ENCODE measurements around the gene LCE6A.
A peak's percentile ranks its signal among the peaks of the same experiment; 100 is the strongest.

The LCE6A gene

GRCh38 chr1:152860129-152860528 lies 17.5 kb downstream of the LCE6A start:
- H3K27ac Mint-ChIP-seq = no peak overlapping the region
- no peaks in the 10 kb centered on the region for H3K36me3 Mint-ChIP-seq (ENCODE audit: low read depth)
- no peak overlapping the region for H3K4me3 Mint-ChIP-seq
- H3K4me1 Mint-ChIP-seq (ENCODE audit: low read depth) = no peaks in the 10 kb centered on the region
- H3K9me3 Mint-ChIP-seq = no peaks in the 10 kb centered on the region
- H3K27me3 Mint-ChIP-seq (ENCODE audit: low read depth) = no peaks in the 10 kb centered on the region
- no peak for DNase-seq (ENCODE audit: low spot score)

GRCh38 chr1:152861374-152861773 lies 18.7 kb downstream of the LCE6A start:
- no peaks in the 10 kb centered on the region for H3K36me3 Mint-ChIP-seq (ENCODE audit: low read depth)
- H3K4me1 Mint-ChIP-seq (ENCODE audit: low read depth) = no peaks in the 10 kb centered on the region
- H3K27ac Mint-ChIP-seq = no peak overlapping the region
- no peaks in the 10 kb centered on the region for H3K9me3 Mint-ChIP-seq
- no peak overlapping the region for H3K4me3 Mint-ChIP-seq
- no peak for DNase-seq (ENCODE audit: low spot score)
- no peaks in the 10 kb centered on the region for H3K27me3 Mint-ChIP-seq (ENCODE audit: low read depth)

GRCh38 chr1:152864443-152864842 lies 21.8 kb downstream of the LCE6A start:
- Mint-ChIP-seq H3K9me3 (no peaks in the 10 kb centered on the region), H3K4me1 (ENCODE audit: low read depth) (no peaks in the 10 kb centered on the region), H3K27me3 (ENCODE audit: low read depth) (no peaks in the 10 kb centered on the region), H3K36me3 (ENCODE audit: low read depth) (no peaks in the 10 kb centered on the region), H3K4me3 (no peak overlapping the region), H3K27ac (no peak overlapping the region)
- no peak for DNase-seq (ENCODE audit: low spot score)

GRCh38 chr1:152866321-152866720 lies 23.7 kb downstream of the LCE6A start:
- Mint-ChIP-seq H3K9me3 (no peaks in the 10 kb centered on the region), H3K27ac (no peak overlapping the region)

GRCh38 chr1:152869808-152870419 lies 27.3 kb downstream of the LCE6A start:
- no peaks in the 10 kb centered on the region for H3K27me3 Mint-ChIP-seq (ENCODE audit: low read depth)
- no peaks in the 10 kb centered on the region for H3K9me3 Mint-ChIP-seq
- no peak overlapping the region for H3K4me3 Mint-ChIP-seq
- peak; percentile 39 for DNase-seq (ENCODE audit: low spot score)
- no peaks in the 10 kb centered on the region for H3K36me3 Mint-ChIP-seq (ENCODE audit: low read depth)
- no peak overlapping the region for H3K27ac Mint-ChIP-seq
- no peaks in the 10 kb centered on the region for H3K4me1 Mint-ChIP-seq (ENCODE audit: low read depth)

More at GRCh38 chr1:152866321-152866720, 23.7 kb downstream of the LCE6A start:
- Mint-ChIP-seq H3K4me3 (no peak overlapping the region), H3K27me3 (ENCODE audit: low read depth) (no peaks in the 10 kb centered on the region), H3K4me1 (ENCODE audit: low read depth) (no peaks in the 10 kb centered on the region), H3K36me3 (ENCODE audit: low read depth) (no peaks in the 10 kb centered on the region)
- DNase-seq (ENCODE audit: low spot score) = no peak

GRCh38 chr1:152870831-152871730 lies 28.4 kb downstream of the LCE6A start:
- H3K9me3 Mint-ChIP-seq = no peaks in the 10 kb centered on the region
- H3K27me3 Mint-ChIP-seq (ENCODE audit: low read depth) = peaks cover 2% of the 10 kb centered on the region
- no peak overlapping the region for H3K27ac Mint-ChIP-seq
- no peak for DNase-seq (ENCODE audit: low spot score)
- no peaks in the 10 kb centered on the region for H3K36me3 Mint-ChIP-seq (ENCODE audit: low read depth)
- H3K4me3 Mint-ChIP-seq = no peak overlapping the region
- no peaks in the 10 kb centered on the region for H3K4me1 Mint-ChIP-seq (ENCODE audit: low read depth)

- DNase-seq (ENCODE audit: low spot score) = no peak
- no peaks in the 10 kb centered on the region for H3K36me3 Mint-ChIP-seq (ENCODE audit: low read depth)
- H3K9me3 Mint-ChIP-seq = no peaks in the 10 kb centered on the region
- H3K27ac Mint-ChIP-seq = no peak overlapping the region
- no peak overlapping the region for H3K4me3 Mint-ChIP-seq
- peaks cover 2% of the 10 kb centered on the region for H3K27me3 Mint-ChIP-seq (ENCODE audit: low read depth)
- no peaks in the 10 kb centered on the region for H3K4me1 Mint-ChIP-seq (ENCODE audit: low read depth)
Observed at GRCh38 chr1:152871731-152872126, 29.1 kb downstream of the LCE6A start.

- Mint-ChIP-seq H3K4me3 (no peak overlapping the region), H3K4me1 (ENCODE audit: low read depth) (no peaks in the 10 kb centered on the region), H3K36me3 (ENCODE audit: low read depth) (no peaks in the 10 kb centered on the region), H3K9me3 (no peaks in the 10 kb centered on the region), H3K27ac (no peak overlapping the region), H3K27me3 (ENCODE audit: low read depth) (peaks cover 2% of the 10 kb centered on the region)
- DNase-seq (ENCODE audit: low spot score) = no peak
Observed at GRCh38 chr1:152873495-152873894, 30.8 kb downstream of the LCE6A start.

GRCh38 chr1:152876827-152877226 lies 34.2 kb downstream of the LCE6A start:
- H3K4me3 Mint-ChIP-seq = no peak overlapping the region

GRCh38 chr1:152878042-152878441 lies 35.4 kb downstream of the LCE6A start, which contains the start of gene SMCP:
Gene SMCP, plus strand, starts transcription at chr1:152878322. Its CDS starts 6,101 bp downstream, at chr1:152884423.
- H3K9me3 Mint-ChIP-seq = no peaks in the 10 kb centered on the region
- H3K27ac Mint-ChIP-seq = no peak within 1 kb of the TSS
- H3K36me3 Mint-ChIP-seq (ENCODE audit: low read depth) = no peaks in the 10 kb centered on the region
- no peak for DNase-seq (ENCODE audit: low spot score)
- no peak within 1 kb of the TSS for H3K4me3 Mint-ChIP-seq
- peaks cover 2% of the 10 kb centered on the region for H3K27me3 Mint-ChIP-seq (ENCODE audit: low read depth)
- H3K4me1 Mint-ChIP-seq (ENCODE audit: low read depth) = no peaks in the 10 kb centered on the region

More at GRCh38 chr1:152876827-152877226, 34.2 kb downstream of the LCE6A start:
- no peaks in the 10 kb centered on the region for H3K9me3 Mint-ChIP-seq
- DNase-seq (ENCODE audit: low spot score) = no peak
- H3K27ac Mint-ChIP-seq = no peak overlapping the region
- peaks cover 2% of the 10 kb centered on the region for H3K27me3 Mint-ChIP-seq (ENCODE audit: low read depth)
- no peaks in the 10 kb centered on the region for H3K4me1 Mint-ChIP-seq (ENCODE audit: low read depth)
- no peaks in the 10 kb centered on the region for H3K36me3 Mint-ChIP-seq (ENCODE audit: low read depth)

GRCh38 chr1:152879559-152880198 lies 37.0 kb downstream of the LCE6A start:
- Mint-ChIP-seq H3K36me3 (ENCODE audit: low read depth) (no peaks in the 10 kb centered on the region), H3K9me3 (no peaks in the 10 kb centered on the region), H3K27me3 (ENCODE audit: low read depth) (peaks cover 2% of the 10 kb centered on the region), H3K27ac (no peak overlapping the region), H3K4me1 (ENCODE audit: low read depth) (no peaks in the 10 kb centered on the region), H3K4me3 (no peak overlapping the region)
- DNase-seq (ENCODE audit: low spot score) = no peak

GRCh38 chr1:152880316-152880715 lies 37.7 kb downstream of the LCE6A start:
- Mint-ChIP-seq H3K27me3 (ENCODE audit: low read depth) (no peaks in the 10 kb centered on the region), H3K4me1 (ENCODE audit: low read depth) (no peaks in the 10 kb centered on the region), H3K4me3 (no peak overlapping the region), H3K36me3 (ENCODE audit: low read depth) (no peaks in the 10 kb centered on the region), H3K9me3 (no peaks in the 10 kb centered on the region), H3K27ac (no peak overlapping the region)
- no peak for DNase-seq (ENCODE audit: low spot score)

- Mint-ChIP-seq H3K4me3 (no peak overlapping the region), H3K36me3 (ENCODE audit: low read depth) (no peaks in the 10 kb centered on the region), H3K4me1 (ENCODE audit: low read depth) (no peaks in the 10 kb centered on the region), H3K9me3 (no peaks in the 10 kb centered on the region), H3K27me3 (ENCODE audit: low read depth) (no peaks in the 10 kb centered on the region), H3K27ac (no peak overlapping the region)
- DNase-seq (ENCODE audit: low spot score) = no peak
Observed at GRCh38 chr1:152880907-152881306, 38.3 kb downstream of the LCE6A start.

GRCh38 chr1:152884085-152884484 lies 41.4 kb downstream of the LCE6A start:
- H3K9me3 Mint-ChIP-seq = no peaks in the 10 kb centered on the region
- peaks cover 2% of the 10 kb centered on the region for H3K27me3 Mint-ChIP-seq (ENCODE audit: low read depth)
- H3K36me3 Mint-ChIP-seq (ENCODE audit: low read depth) = no peaks in the 10 kb centered on the region
- no peak overlapping the region for H3K27ac Mint-ChIP-seq
- no peak for DNase-seq (ENCODE audit: low spot score)
- no peak overlapping the region for H3K4me3 Mint-ChIP-seq
- H3K4me1 Mint-ChIP-seq (ENCODE audit: low read depth) = no peaks in the 10 kb centered on the region

All from T-helper 2 cell treated with Interferon-gamma antibody and Interleukin-4, amounts not matched to agents 5 μg/mL and 100 μg/mL, for 36 hours (primary cell).